Omental fat pad (tissue), 4 donors: ENCODE results near the gene TMEM255B. TPM values are rescaled to one million over a fixed set of nuclear protein-coding genes. Genes with fewer than 3 reads are reported as not detected.

ENCODE experiments used
- ATAC-seq: fragments of 150-250 bp; one replicate; pipeline ENCODE4 v1.9.1; 2016; ENCODE audit warnings: mild to moderate bottlenecking, moderate library complexity; ENCODE audit not compliant: low FRiP score
- DNase-seq: peaks from one replicate; pipeline ENCODE4 v3.0.0-alpha.2; 2019; ENCODE audit warnings: low spot score
- CTCF ChIP-seq, 3 donors: fragments of 450-650 bp; IDR thresholded peaks; one replicate each; pipeline ENCODE4 v1.5.1; 2016 to 2017; ENCODE audit warnings: antibody characterized with exemption in 3 of 3, mild to moderate bottlenecking in 3 of 3, moderate library complexity in 2 of 3
- total RNA-seq, 4 donors: library from RNA; depleted of rRNA; stranded (reverse); fragments of >200 nt; gene quantifications; one replicate each; pipeline ENCODE4 v1.1.0, GENCODE V29; 2016

The TMEM255B gene
- total RNA-seq, 4 donors from 2014 or later = 2.7 to 19.1 (median 11.7) TPM

- no peak for ATAC-seq
- TF ChIP-seq CTCF (IDR thresholded peaks at IDR 0.05) = no peak
Measured at GRCh38 chr13:113861433-113862030, 102.5 kb downstream of the TMEM255B start.

GRCh38 chr13:113862191-113862930 lies 103.3 kb downstream of the TMEM255B start:
- ATAC-seq = peak; percentile 43

More at GRCh38 chr13:113861433-113862030, 102.5 kb downstream of the TMEM255B start:
- DNase-seq = no peak

GRCh38 chr13:113862931-113863523 lies 104.0 kb downstream of the TMEM255B start:
- TF ChIP-seq CTCF (IDR thresholded peaks at IDR 0.05) = no peak
- DNase-seq (peak; percentile 29), ATAC-seq (peak; percentile 36)

More at GRCh38 chr13:113862191-113862930, 103.3 kb downstream of the TMEM255B start:
- DNase-seq = peak; percentile 21
- TF ChIP-seq CTCF (IDR thresholded peaks at IDR 0.05) = no peak

- ATAC-seq = peak; percentile 43
- DNase-seq = peak; percentile 17
- no peak for TF ChIP-seq CTCF (IDR thresholded peaks at IDR 0.05)
Measured at GRCh38 chr13:113863524-113864272, 104.7 kb downstream of the TMEM255B start, which contains the start of gene GAS6. TSS of gene GAS6 (minus strand) at chr13:113864076. CDS start at chr13:113863920, 156 bp downstream.

GRCh38 chr13:113864273-113864890 lies 105.4 kb downstream of the TMEM255B start:
- ATAC-seq (no peak), DNase-seq (no peak)
- TF ChIP-seq CTCF (IDR thresholded peaks at IDR 0.05) = no peak

- no peak for DNase-seq
- ATAC-seq = no peak
- TF ChIP-seq CTCF (IDR thresholded peaks at IDR 0.05) = no peak
Measured at GRCh38 chr13:113865427-113865826, 106.4 kb downstream of the TMEM255B start.
